Ascending aorta (tissue), 2 donors: ENCODE results near the gene NELFB. TPM values are rescaled to one million over a fixed set of nuclear protein-coding genes. Genes with fewer than 3 reads are reported as not detected.

Experiments used
- DNase-seq, 2 donors: peaks; one replicate each; pipeline ENCODE4 v3.0.0-alpha.2; 2019; ENCODE audit warnings: low spot score in 2 of 2
- H3K27ac ChIP-seq, 2 donors: fragments of 200-600 bp; sonication (generic); one replicate each; pipeline ENCODE4 v1.5.1; 2016 to 2017; ENCODE audit warnings: mild to moderate bottlenecking in 1 of 2
- H3K27me3 ChIP-seq: fragments of 200-600 bp; sonication (generic); one replicate; pipeline ENCODE4 v1.5.1; 2017
- H3K36me3 ChIP-seq, 2 donors: fragments of 200-600 bp; sonication (generic); one replicate each; pipeline ENCODE4 v1.5.1; 2016
- H3K4me1 ChIP-seq, 2 donors: fragments of 200-600 bp; sonication (generic); one replicate each; pipeline ENCODE4 v1.5.1; 2016 to 2017; ENCODE audit warnings: mild to moderate bottlenecking in 1 of 2
- H3K4me3 ChIP-seq, 2 donors: fragments of 200-600 bp; sonication (generic); one replicate each; pipeline ENCODE4 v1.5.1; 2016 to 2017; ENCODE audit warnings: mild to moderate bottlenecking in 1 of 2
- H3K9me3 ChIP-seq, 2 donors: fragments of 200-600 bp; sonication (generic); one replicate each; pipeline ENCODE4 v1.5.1; 2016
- intact Hi-C: fragments of 100-400 bp; cut with DNase I; formaldehyde crosslinking; loops from one replicate; pipeline ENCODE4 v1.15.1; 2023
- total RNA-seq: library from RNA; depleted of rRNA; stranded (reverse); fragments of >200 nt; gene quantifications from one replicate; pipeline ENCODE4 v1.1.0, GENCODE V29; 2016
- TF ChIP-seq, protein P1 (sequence below), 3 experiments: fragments of 200-600 bp in 2 of 3; fragments of 450-650 bp in 1 of 3; sonication (generic) in 2 of 3; IDR thresholded peaks; one replicate each; pipeline ENCODE4 v1.5.1; 2016 to 2019; ENCODE audit warnings: antibody characterized with exemption in 3 of 3, mild to moderate bottlenecking in 1 of 3, moderate library complexity in 1 of 3

The NELFB gene
- total RNA-seq, 1 donor from 2014 or later, result 71.7 TPM

DNA sequence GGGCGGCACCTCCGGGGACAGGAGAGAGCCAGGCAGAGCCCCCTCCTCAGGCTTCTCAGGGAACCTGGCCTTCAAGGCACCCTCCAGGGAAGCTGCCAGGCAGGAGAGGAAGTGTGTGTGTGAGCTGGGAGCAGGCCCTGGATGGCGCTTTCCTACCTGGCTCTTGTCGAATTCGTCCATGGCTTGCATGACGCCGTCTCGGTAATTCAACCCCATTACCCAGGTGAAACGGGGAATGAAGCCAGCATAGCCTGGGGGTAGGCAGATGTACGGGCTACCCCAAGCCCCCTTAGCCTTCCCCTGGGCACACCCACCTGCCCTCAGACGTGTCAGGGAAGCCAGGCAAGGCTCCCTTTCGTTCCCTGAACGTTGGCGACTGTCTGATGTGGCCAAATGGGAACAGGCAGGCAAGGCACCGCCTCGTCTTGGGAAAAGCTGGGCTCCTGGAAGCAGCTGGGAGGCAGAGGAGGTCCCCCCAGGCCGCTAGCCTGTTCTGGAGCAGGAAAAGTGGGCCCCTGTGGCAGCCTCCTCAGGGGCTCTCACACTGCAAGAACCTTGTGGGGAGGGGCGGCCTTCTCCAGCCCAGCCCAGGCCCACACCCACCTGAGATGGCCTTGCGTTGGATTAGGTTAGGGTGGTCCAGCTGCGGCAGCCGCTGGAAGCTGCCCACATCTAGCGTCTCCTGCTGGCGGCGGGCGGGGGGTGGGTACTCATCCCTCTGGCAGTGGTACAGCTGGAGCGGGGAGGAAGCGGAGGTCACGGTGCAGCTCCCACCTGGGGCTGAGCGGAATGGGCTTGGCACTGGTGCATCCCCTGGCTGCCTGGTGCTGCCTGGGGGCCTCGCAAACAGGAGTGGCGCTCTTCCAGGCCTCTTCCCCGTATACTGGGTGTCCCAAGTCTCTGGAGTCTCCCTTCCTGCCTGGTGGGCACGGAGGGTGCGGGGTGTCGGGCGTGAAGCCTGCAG, 10.4 kb upstream of the NELFB start:
- H3K4me1 ChIP-seq, result peaks cover 13 to 16% of the 10 kb centered on the region in 2 donors
- H3K27me3 ChIP-seq, result no peaks in the 10 kb centered on the region
- TF ChIP-seq, protein P1, sequence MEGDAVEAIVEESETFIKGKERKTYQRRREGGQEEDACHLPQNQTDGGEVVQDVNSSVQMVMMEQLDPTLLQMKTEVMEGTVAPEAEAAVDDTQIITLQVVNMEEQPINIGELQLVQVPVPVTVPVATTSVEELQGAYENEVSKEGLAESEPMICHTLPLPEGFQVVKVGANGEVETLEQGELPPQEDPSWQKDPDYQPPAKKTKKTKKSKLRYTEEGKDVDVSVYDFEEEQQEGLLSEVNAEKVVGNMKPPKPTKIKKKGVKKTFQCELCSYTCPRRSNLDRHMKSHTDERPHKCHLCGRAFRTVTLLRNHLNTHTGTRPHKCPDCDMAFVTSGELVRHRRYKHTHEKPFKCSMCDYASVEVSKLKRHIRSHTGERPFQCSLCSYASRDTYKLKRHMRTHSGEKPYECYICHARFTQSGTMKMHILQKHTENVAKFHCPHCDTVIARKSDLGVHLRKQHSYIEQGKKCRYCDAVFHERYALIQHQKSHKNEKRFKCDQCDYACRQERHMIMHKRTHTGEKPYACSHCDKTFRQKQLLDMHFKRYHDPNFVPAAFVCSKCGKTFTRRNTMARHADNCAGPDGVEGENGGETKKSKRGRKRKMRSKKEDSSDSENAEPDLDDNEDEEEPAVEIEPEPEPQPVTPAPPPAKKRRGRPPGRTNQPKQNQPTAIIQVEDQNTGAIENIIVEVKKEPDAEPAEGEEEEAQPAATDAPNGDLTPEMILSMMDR (IDR thresholded peaks at IDR 0.05), result no peak
- intact Hi-C loops, result no loop called here
- H3K27ac ChIP-seq, result no peak overlapping the region
- peaks cover 14 to 20% of the 10 kb centered on the region in 2 donors for H3K36me3 ChIP-seq
- no peaks in the 10 kb centered on the region for H3K9me3 ChIP-seq
- no peak for DNase-seq
- no peak overlapping the region for H3K4me3 ChIP-seq

DNA sequence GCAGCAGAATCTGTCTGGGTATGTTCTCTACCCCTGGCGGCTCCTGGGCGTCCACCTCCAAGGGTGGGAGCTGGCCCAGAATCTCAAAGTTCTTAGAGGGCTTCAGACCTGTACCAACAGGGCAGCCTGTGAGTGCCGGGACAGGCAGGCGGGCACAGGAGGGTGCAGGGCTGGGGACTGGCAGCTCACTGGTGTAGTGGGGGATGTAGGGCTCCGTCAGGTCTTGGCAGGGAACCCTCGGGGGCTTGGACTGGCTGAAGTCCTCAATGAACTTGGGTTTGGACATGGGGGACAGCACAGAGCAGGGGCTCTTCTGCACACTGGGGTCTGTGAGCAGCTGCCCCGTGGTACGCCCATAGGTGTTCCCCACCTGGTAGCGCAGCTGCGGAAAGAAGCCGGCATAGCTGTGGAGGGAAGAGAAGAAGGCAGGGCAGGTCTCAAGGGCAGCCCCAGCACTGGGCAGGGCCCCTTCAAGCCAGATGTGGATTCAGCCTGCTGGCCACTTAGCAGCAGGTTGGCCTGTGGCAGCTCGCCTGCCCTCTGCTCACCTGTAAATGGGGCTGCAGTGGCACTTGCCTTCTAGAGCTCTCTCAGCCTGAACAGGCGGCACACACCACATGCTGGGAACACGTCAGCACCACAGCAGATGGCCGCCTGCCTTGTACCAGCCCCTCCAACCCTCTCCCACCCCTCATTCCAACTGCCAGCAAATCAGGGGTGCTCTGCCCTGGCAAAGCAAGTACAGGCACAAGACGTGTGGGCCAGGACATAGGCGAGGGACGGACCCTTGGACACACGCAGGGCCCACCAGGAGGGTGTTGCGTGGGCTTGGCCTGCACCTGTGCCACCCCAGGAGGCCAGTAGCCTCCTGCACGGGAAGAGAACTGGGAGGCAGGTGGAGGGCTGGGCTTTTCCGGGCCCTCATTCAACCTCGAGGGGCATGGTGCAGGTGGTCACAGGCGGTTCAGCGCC, 9.4 kb upstream of the NELFB start:
- H3K4me3 ChIP-seq, result no peak overlapping the region
- TF ChIP-seq, protein P1 (IDR thresholded peaks at IDR 0.05), result no peak
- peaks cover 14 to 20% of the 10 kb centered on the region in 2 donors for H3K36me3 ChIP-seq
- intact Hi-C loops, result no loop called here
- no peaks in the 10 kb centered on the region for H3K27me3 ChIP-seq
- H3K27ac ChIP-seq, result no peak overlapping the region
- no peak for DNase-seq
- peaks cover 13 to 14% of the 10 kb centered on the region in 2 donors for H3K4me1 ChIP-seq
- H3K9me3 ChIP-seq, result no peaks in the 10 kb centered on the region

DNA sequence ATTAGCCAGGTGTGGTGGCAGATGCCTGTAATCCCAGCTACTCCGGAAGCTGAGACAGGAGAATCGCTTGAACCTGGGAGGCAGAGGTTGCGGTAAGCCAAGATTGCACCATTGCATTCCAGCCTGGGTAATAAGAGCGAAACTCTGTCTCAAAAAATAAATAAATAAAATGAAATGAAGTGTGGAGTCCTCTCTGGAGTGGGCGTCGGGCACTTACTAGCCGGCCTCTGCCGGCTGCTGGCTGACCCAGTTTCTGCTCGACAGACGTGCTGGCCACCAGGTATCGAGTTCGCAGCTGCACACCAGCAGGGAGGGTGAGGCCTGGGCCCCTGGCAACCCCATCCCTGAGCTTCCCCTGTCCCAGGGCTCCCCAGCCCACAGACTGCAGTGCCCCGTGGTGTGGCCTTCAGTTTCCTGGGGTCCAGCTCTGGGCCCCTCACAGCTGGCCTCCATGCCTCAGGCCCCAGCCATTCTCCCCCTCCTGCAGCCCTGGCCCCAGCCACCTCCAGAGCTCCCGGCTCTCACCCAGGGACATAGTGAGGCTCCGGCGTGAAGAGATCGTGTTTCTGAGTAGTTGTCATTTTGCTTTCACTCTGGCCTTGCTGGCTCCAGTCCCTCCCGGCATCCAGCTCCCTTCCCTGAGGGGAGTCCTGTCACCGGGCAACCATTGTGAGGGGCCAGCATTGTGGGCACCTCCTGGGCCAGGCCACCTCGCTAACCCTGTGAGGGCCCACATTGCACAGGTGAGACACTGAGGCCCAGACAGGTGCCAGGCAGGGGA, 7.8 kb upstream of the NELFB start:
- H3K4me3 ChIP-seq, result no peak overlapping the region
- peaks cover 12 to 17% of the 10 kb centered on the region in 2 donors for H3K36me3 ChIP-seq
- TF ChIP-seq, protein P1 (IDR thresholded peaks at IDR 0.05), result no peak
- peaks cover 8 to 9% of the 10 kb centered on the region in 2 donors for H3K4me1 ChIP-seq
- H3K27ac ChIP-seq, result no peak overlapping the region
- no peaks in the 10 kb centered on the region for H3K9me3 ChIP-seq
- H3K27me3 ChIP-seq, result no peaks in the 10 kb centered on the region
- DNase-seq, result no peak
- intact Hi-C loops, result no loop called here

DNA sequence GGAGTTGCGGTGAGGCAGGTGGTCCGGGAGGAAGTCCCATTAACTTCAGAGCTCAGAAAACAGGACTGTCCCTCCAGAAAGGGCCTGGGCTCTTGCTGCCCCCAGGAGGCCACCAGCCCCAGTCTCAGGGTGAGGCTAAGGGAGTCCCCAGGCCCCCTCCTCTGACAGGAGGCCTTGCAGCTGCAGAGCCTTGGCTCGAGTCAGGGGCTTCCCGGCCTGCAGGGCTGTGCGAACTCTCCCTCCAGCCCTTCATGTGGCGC, 7.3 kb upstream of the NELFB start:
- H3K4me1 ChIP-seq, result peaks cover 3 to 4% of the 10 kb centered on the region in 2 donors
- no peaks in the 10 kb centered on the region for H3K27me3 ChIP-seq
- no peak overlapping the region for H3K4me3 ChIP-seq
- intact Hi-C loops, result no loop called here
- DNase-seq, result no peak
- H3K9me3 ChIP-seq, result no peaks in the 10 kb centered on the region
- H3K36me3 ChIP-seq, result peaks cover 7 to 12% of the 10 kb centered on the region in 2 donors
- TF ChIP-seq, protein P1 (IDR thresholded peaks at IDR 0.05), result no peak
- no peak overlapping the region for H3K27ac ChIP-seq
